ENCODE results near the gene CRELD2. TPM values are rescaled to one million over a fixed set of nuclear protein-coding genes. Genes with fewer than 3 reads are reported as not detected.

Gene CRELD2
- total and polyA plus RNA-seq, 2 of the 4 experiments (the other 2 are of a cell fraction) = 36.2 to 70.7 TPM

DNA sequence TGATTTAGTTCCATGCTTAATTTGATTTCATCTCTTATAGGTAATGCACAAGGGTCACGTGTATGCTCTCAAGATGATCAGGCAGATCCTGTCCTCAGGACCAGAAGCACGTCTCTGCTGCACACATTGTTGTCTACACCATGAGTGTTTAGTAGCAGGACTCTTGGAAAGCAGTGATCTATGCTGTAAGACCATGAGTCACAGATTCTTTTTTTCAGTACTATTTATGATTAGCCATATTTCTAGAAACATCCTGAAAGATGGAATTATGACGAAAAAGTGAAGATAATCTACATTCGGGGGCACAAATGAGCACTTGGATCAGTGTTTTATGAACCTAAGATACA is 35.2 kb upstream of the CRELD2 start:
- peaks cover 11% of the 10 kb centered on the region for H3K9me1 ChIP-seq (ENCODE audit: insufficient read depth, low read length)
- peaks cover 32 to 79% of the 10 kb centered on the region in 2 experiments for H3K79me1 ChIP-seq (ENCODE audit: low read depth in 1 of 2, low read length in 2 of 2)
- H3K4me3 ChIP-seq (ENCODE audit: insufficient read depth, low read depth, low read length) = no peak overlapping the region
- H3K18ac ChIP-seq (ENCODE audit: low read depth, low read length) = no peak overlapping the region
- dilution Hi-C loops (cut with HindIII; ENCODE audit: low sequenced_read_pairs, unreplicated experiment) = no loop called here
- no peak overlapping the region for H4K5ac ChIP-seq (ENCODE audit: low read depth, low read length)
- no CpG with 5 or more reads among the region's 4 CpGs for WGBS, 2 experiments (ENCODE audit: extremely low coverage in 2 of 2, insufficient read length in 1 of 2)
- no peak overlapping the region for H3K9ac ChIP-seq (ENCODE audit: low read depth, low read length)
- peaks cover 4% of the 10 kb centered on the region; the same call in 1 of the 2 replicates for H3K9me3 ChIP-seq (ENCODE audit: control insufficient read depth, insufficient read depth, low read length)
- H3K23ac ChIP-seq (ENCODE audit: low read depth, low read length) = no peak overlapping the region
- H2BK20ac ChIP-seq (ENCODE audit: low read depth, low read length) = no peak overlapping the region
- no peak overlapping the region for H2BK120ac ChIP-seq (ENCODE audit: low read depth, low read length)
- H4K8ac ChIP-seq (ENCODE audit: low read depth in 2 of 2, low read length in 2 of 2) = no peak overlapping the region
- H3K36me3 ChIP-seq (ENCODE audit: control insufficient read depth, insufficient read depth, low read length) = peaks cover 34% of the 10 kb centered on the region
- no peak overlapping the region for H4K91ac ChIP-seq (ENCODE audit: insufficient read depth, low read depth, low read length)
- peaks cover 4% of the 10 kb centered on the region; the same call in 1 of the 2 replicates for H3K4me1 ChIP-seq (ENCODE audit: control insufficient read depth, insufficient read depth, low read length)
- H3K4me2 ChIP-seq (ENCODE audit: low read depth, low read length) = no peak overlapping the region
- intact Hi-C loops (cut with micrococcal nuclease) = no loop called here
- H3K56ac ChIP-seq (ENCODE audit: extremely low read depth, insufficient read depth, low read length) = no peak overlapping the region
- no peak overlapping the region for H2AK9ac ChIP-seq (replicated peaks; ENCODE audit: low read depth, low read length, poor library complexity)
- H2AK5ac ChIP-seq (ENCODE audit: low read depth, low read length) = no peak overlapping the region
- BruUV-seq (replicated peaks) = no TSS peak
- no peak overlapping the region for H2BK5ac ChIP-seq (ENCODE audit: low read depth, low read length, poor library complexity, severe bottlenecking)
- ChIA-PET CTCF (no interaction called here), POLR2A (ENCODE audit: unreplicated experiment) (no interaction called here)
- peak; percentile 72 for ATAC-seq (ENCODE audit: low read depth)
- in situ Hi-C loops (cut with MboI; ENCODE audit: low sequenced_read_pairs) = no loop called here
- no peak overlapping the region for H3K27ac ChIP-seq (ENCODE audit: insufficient read depth, low read length)
- peak; percentile 66 for DNase-seq
- no peak overlapping the region for H3K4ac ChIP-seq (ENCODE audit: low read depth, low read length)
- H4K20me1 ChIP-seq (ENCODE audit: insufficient read depth, low read length) = peaks cover 43% of the 10 kb centered on the region
- H2AFZ ChIP-seq (replicated peaks; ENCODE audit: low read length, poor library complexity) = no peak overlapping the region
- no peak overlapping the region for H3K14ac ChIP-seq (replicated peaks; ENCODE audit: low read depth, low read length)
- no peak for TF ChIP-seq RFX5 (IDR thresholded peaks at IDR 0.05; ENCODE audit: low read depth, low read length)
- no peaks in the 10 kb centered on the region for H3K27me3 ChIP-seq (ENCODE audit: control insufficient read depth, insufficient read depth, low read length)
- no peak overlapping the region for H2BK15ac ChIP-seq (ENCODE audit: low read depth, low read length)

Measured in IMR-90 (cell line).